HepG2 (cell line): ENCODE measurements around the gene SPIN1. TPM values are rescaled to one million over a fixed set of nuclear protein-coding genes. Genes with fewer than 3 reads are reported as not detected.

ENCODE experiments used
- ATAC-seq: fragments of 200-7000 bp; cut with Tn5 transposase; 3 replicates; pipeline ENCODE4 v1.9.1; 2020; ENCODE audit warnings: mild to moderate bottlenecking, moderate library complexity
- BruUV-seq: library from RNA; stranded (reverse); fragments of 400-500 nt; replicated peaks from 2 replicates; lab custom pipeline; 2021; lab: Mats Ljungman, UMichigan
- CTCF ChIA-PET: fragments of 300-600 bp; formaldehyde crosslinking; extraction: SDS; loops from one replicate; lab custom pipeline; 2021; ENCODE audit warnings: low total read pairs, inconsistent platforms, low intra/inter-chr PET ratio; lab: Yijun Ruan, JAX
- POLR2A ChIA-PET: fragments of 350-600 bp; sonication (Branson Sonifier 250); formaldehyde crosslinking; loops from one replicate; lab custom pipeline; 2020; ENCODE audit warnings: antibody characterized with exemption, inconsistent platforms; lab: Yijun Ruan, JAX
- DNase-seq: peaks from one replicate; pipeline ENCODE4 v3.0.0-alpha.2; 2015; ENCODE audit warnings: low spot score
- FAIRE-seq: peaks from 3 replicates; lab custom pipeline; 2011; peaks lifted over from hg19 to GRCh38; lab: Jason Lieb, UNC
- H2AFZ ChIP-seq: one replicate; pipeline ENCODE4 v1.6.1; 2011; ENCODE audit warnings: low read length, inconsistent platforms
- H3K27ac ChIP-seq: fragments of 300-600 bp; 3 replicates; pipeline ENCODE4 v1.8.0; 2011; ENCODE audit warnings: mixed run types, mild to moderate bottlenecking, mixed read lengths, low read length, inconsistent platforms; ENCODE audit not compliant: insufficient read depth; ENCODE audit errors: extremely low read length
- H3K27me3 ChIP-seq, 2 experiments: fragments of 200-600 bp in 1 of 2; 2 replicates in 1 of 2; 3 replicates in 1 of 2; pipeline versions ENCODE4 v1.6.0 to v1.8.0; 2011; ENCODE audit warnings: low read length in 2 of 2, mild to moderate bottlenecking in 2 of 2, moderate library complexity in 2 of 2, inconsistent platforms in 1 of 2; ENCODE audit not compliant: insufficient read depth in 2 of 2, control insufficient read depth in 1 of 2
- H3K36me3 ChIP-seq, 2 experiments: fragments of 200-600 bp in 1 of 2; replicated peaks in 1 of 2; 2 replicates in 1 of 2; 3 replicates in 1 of 2; pipeline versions ENCODE4 v1.5.1 to v1.8.0; 2011; ENCODE audit warnings: low read length in 2 of 2, inconsistent platforms in 1 of 2; ENCODE audit not compliant: insufficient read depth in 2 of 2, control insufficient read depth in 1 of 2
- H3K4me1 ChIP-seq: 2 replicates; pipeline ENCODE4 v1.5.1; 2012; ENCODE audit warnings: low read length, inconsistent platforms; ENCODE audit not compliant: insufficient read depth
- H3K4me2 ChIP-seq: 2 replicates; pipeline ENCODE4 v1.6.0; 2011; ENCODE audit warnings: low read depth, low read length, inconsistent platforms
- H3K4me3 ChIP-seq, 3 experiments: fragments of 200-600 bp in 1 of 3; sonication (generic), shearing (Covaris generic) in 1 of 3; replicated peaks in 1 of 3; 2 replicates each; pipeline ENCODE4 v1.5.1; 2011 to 2016; ENCODE audit warnings: low read length in 3 of 3, inconsistent platforms in 2 of 3, low read depth in 2 of 3, mild to moderate bottlenecking in 2 of 3, control low read depth in 1 of 3, mixed read lengths in 1 of 3; ENCODE audit not compliant: insufficient read depth in 1 of 3
- H3K79me2 ChIP-seq: one replicate; pipeline ENCODE4 v1.6.1; 2011; ENCODE audit warnings: low read length, inconsistent platforms; ENCODE audit not compliant: insufficient read depth
- H3K9ac ChIP-seq: 2 replicates; pipeline ENCODE4 v1.6.0; 2011; ENCODE audit warnings: mild to moderate bottlenecking, low read depth, low read length, inconsistent platforms; ENCODE audit not compliant: insufficient read depth
- H3K9me3 ChIP-seq: 2 replicates; pipeline ENCODE4 v1.5.1; 2012; ENCODE audit warnings: mild to moderate bottlenecking, low read length
- H4K20me1 ChIP-seq: 2 replicates; pipeline ENCODE4 v1.6.0; 2011; ENCODE audit warnings: inconsistent platforms, mild to moderate bottlenecking, low read length, moderate library complexity; ENCODE audit not compliant: insufficient read depth
- LRRFIP1 ChIP-seq: sonication (generic); formaldehyde crosslinking; conservative IDR thresholded peaks from 2 replicates; pipeline ENCODE4 v1.4.0; 2020; ENCODE audit warnings: missing genetic modification reagents
- MXD3 ChIP-seq: IDR thresholded peaks from 2 replicates; pipeline ENCODE4 v1.6.1; 2016; ENCODE audit warnings: mild to moderate bottlenecking, missing biosample characterization, missing genetic modification reagents
- RFXANK ChIP-seq: IDR thresholded peaks from 2 replicates; pipeline ENCODE4 v1.6.1; 2016
- RNF219 ChIP-seq: sonication (generic); formaldehyde crosslinking; IDR thresholded peaks from 2 replicates; pipeline ENCODE4 v1.5.0; 2020; ENCODE audit warnings: mild to moderate bottlenecking, missing genetic modification reagents
- SNAPC5 ChIP-seq: sonication (generic); formaldehyde crosslinking; IDR thresholded peaks from 2 replicates; pipeline ENCODE4 v1.8.1; 2023; ENCODE audit warnings: mild to moderate bottlenecking, missing genetic modification reagents, borderline replicate concordance
- SOX6 ChIP-seq, 2 experiments: fragments of 450-650 bp in 1 of 2; sonication (generic) in 1 of 2; formaldehyde crosslinking in 1 of 2; IDR thresholded peaks; 2 replicates each; pipeline versions ENCODE4 v1.4.0 to v1.6.1; 2017 to 2020; ENCODE audit warnings: antibody characterized with exemption in 1 of 2, mild to moderate bottlenecking in 1 of 2, missing genetic modification reagents in 1 of 2
- ZNF512 ChIP-seq: sonication (generic); formaldehyde crosslinking; IDR thresholded peaks from 2 replicates; pipeline ENCODE4 v1.4.0; 2020; ENCODE audit warnings: mild to moderate bottlenecking, missing genetic modification reagents
- ZNF552 ChIP-seq: sonication (generic); formaldehyde crosslinking; IDR thresholded peaks from 2 replicates; pipeline ENCODE4 v1.9.0; 2022; ENCODE audit warnings: missing genetic modification reagents, mild to moderate bottlenecking, borderline replicate concordance
- ZNF562 ChIP-seq: sonication (generic); formaldehyde crosslinking; IDR thresholded peaks from 2 replicates; pipeline ENCODE4 v1.8.0; 2022; ENCODE audit warnings: missing genetic modification reagents, borderline replicate concordance
- ZNF891 ChIP-seq: sonication (generic); formaldehyde crosslinking; IDR thresholded peaks from 2 replicates; pipeline ENCODE4 v1.5.0; 2020; ENCODE audit warnings: mild to moderate bottlenecking, missing genetic modification reagents
- WGBS: methylation state at CpG from one replicate; pipeline ENCODE4 v1.1.6; 2017; ENCODE audit warnings: low lambda C conversion rate; 5-methylcytosine and 5-hydroxymethylcytosine counted together
- in situ Hi-C: cut with HindIII; loops from 2 replicates; pipeline ENCODE4 v1.10.0; 2017; ENCODE audit warnings: low pct_unique_long_range_greater_than_20kb; ENCODE audit not compliant: extremely low pct_ligation_motif_present
- intact Hi-C: fragments of 100-400 bp; cut with micrococcal nuclease; formaldehyde crosslinking; loops from one replicate; pipeline ENCODE4 v1.10.0; 2022; ENCODE audit not compliant: unreplicated experiment
- polyA plus RNA-seq, 8 experiments: library from polyadenylated mRNA; depleted of rRNA in 3 of 8; stranded (reverse) in 7 of 8; unstranded in 1 of 8; fragments of >200 nt; fragmentation: Illumina TruSeq in 4 of 8; extraction: Trizol in 4 of 8; gene quantifications; 2 replicates each; pipeline versions ENCODE4 v1.2.1 to v1.2.3, GENCODE V29; 2011 to 2016; ENCODE audit warnings: low read depth in 4 of 8, missing spikeins in 1 of 8, mixed read lengths in 1 of 8; ENCODE audit not compliant: insufficient read depth in 1 of 8
- total RNA-seq, 5 experiments: library from RNA; depleted of rRNA; stranded (reverse); fragments of >200 nt; fragmentation: Illumina TruSeq; extraction: Trizol; gene quantifications; 2 replicates each; pipeline ENCODE4 v1.2.3, GENCODE V29; 2016; ENCODE audit warnings: low read depth in 1 of 5

SPIN1 gene
- total and polyA plus RNA-seq, 2 of the 13 experiments (the other 11 are each of a cell fraction or from before 2014, with no cell fraction given) = 20.0 to 24.3 TPM

GRCh38 chr9:88418025-88418424 lies 29.8 kb downstream of the SPIN1 start (continued):
- TF ChIP-seq RNF219 (CRISPR knock-in tag) (no peak), RFXANK (CRISPR knock-in tag) (no peak), SOX6 (IDR thresholded peaks at IDR 0.05) (no peak), SOX6 (CRISPR knock-in tag; IDR thresholded peaks at IDR 0.05) (no peak), LRRFIP1 (CRISPR knock-in tag) (no peak), SNAPC5 (no peak), ZNF552 (CRISPR knock-in tag) (no peak)

- Histone ChIP-seq H3K9me3 (peaks cover 14% of the 10 kb centered on the region), H3K9ac (no peak overlapping the region), H2AFZ (no peak overlapping the region), H3K4me3 (no peak overlapping the region), H3K4me2 (no peak overlapping the region), H3K79me2 (peaks cover 34% of the 10 kb centered on the region), H3K36me3 (peaks cover 2 to 4% of the 10 kb centered on the region in 2 experiments; a peak in 1 of 5 replicates), H3K27ac (no peak overlapping the region), H3K4me1 (no peaks in the 10 kb centered on the region), H3K27me3 (no peaks in the 10 kb centered on the region), H4K20me1 (no peaks in the 10 kb centered on the region)
- ChIA-PET POLR2A (no interaction called here), CTCF (no interaction called here)
- DNase-seq (no peak), ATAC-seq (no peak), FAIRE-seq (no peak)
- BruUV-seq = no TSS peak
- in situ Hi-C loops = no loop called here
- TF ChIP-seq ZNF891 (CRISPR knock-in tag) (no peak), ZNF562 (CRISPR knock-in tag) (0 out of 2 replicates have a peak, but pooled peaks have one; percentile 31), ZNF512 (CRISPR knock-in tag) (no peak), MXD3 (CRISPR knock-in tag) (no peak)
- WGBS = 92% methylated on average over 7 of the region's 7 CpGs
- intact Hi-C loops = no loop called here
Measured at GRCh38 chr9:88418715-88419540, 30.7 kb downstream of the SPIN1 start.
